HG03460 (cell line): ENCODE results near the gene KCNMA1.
A peak's percentile ranks its signal among the peaks of the same experiment; 100 is the strongest.

Experiments
- ATAC-seq: cut with Tn5 transposase; IDR thresholded peaks from one replicate; pipeline ENCODE4 v1.9.1; 2021; ENCODE audit not compliant: unreplicated experiment

KCNMA1 gene

DNA sequence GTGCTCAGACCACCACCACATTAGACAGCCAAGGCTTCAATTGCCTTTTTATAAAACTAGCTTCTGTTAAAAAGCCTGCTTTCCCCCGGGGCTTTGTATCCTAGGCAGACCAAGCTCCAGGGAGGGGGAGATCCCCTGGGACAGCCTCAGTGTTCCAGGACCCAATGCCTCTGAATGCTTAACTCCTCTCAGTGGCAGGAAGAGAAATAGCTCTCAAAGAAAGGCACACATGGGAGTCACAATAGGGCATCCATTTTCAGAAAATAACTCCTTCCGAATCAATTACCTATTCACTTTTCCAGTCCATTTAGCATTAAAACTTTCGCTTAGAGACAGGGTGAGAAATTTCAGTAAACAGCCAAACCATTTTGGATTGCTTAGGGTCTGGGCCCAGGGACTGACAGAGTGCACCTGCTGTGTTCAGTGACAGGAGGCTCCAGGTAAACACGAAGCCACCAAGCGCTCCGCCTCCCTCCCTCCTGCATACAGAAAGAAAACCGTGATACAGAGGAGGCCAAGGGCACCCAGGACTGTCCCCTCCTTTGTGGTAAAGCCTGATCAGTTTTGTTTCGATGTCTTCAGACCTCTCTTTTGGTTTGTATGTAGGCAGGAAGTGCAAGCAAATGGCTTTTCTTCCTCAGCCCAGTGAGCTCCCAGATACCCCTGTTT is 599.7 kb downstream of the KCNMA1 start:
- ATAC-seq: no peak

DNA sequence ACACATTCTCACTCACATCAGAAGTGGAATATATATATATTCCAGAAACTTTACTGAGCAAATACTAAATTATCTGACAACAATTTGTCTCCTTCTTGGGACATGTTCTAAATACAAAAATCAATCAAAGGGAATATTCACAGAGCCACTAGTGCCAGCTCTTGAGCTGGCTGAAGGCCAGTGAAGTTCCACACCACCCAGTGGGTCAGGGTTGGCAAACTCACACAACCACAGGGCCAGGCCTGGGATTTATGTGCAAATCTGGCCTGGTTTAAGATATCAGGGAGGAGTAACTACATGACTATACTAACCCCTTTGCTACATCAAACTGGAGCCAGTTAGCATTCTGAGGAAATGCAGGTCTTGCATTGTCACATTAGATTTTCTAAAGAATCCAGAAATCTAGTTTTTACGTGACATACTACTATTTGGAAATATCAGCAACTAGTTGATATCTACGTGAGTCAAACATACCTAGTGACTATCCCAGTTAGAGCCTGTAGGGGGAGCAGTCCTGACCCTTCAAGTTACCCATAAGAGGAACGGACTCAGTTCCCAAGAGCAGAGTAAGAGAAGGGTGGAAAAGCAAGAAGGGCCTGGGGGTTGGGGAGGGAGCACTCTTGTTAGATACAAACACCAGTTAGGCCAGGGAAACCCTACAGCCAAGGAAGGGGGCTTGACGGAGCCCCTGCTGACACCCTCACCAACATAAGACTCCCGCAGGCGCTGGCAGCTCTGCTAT is 600.4 kb downstream of the KCNMA1 start:
- ATAC-seq: no peak

DNA sequence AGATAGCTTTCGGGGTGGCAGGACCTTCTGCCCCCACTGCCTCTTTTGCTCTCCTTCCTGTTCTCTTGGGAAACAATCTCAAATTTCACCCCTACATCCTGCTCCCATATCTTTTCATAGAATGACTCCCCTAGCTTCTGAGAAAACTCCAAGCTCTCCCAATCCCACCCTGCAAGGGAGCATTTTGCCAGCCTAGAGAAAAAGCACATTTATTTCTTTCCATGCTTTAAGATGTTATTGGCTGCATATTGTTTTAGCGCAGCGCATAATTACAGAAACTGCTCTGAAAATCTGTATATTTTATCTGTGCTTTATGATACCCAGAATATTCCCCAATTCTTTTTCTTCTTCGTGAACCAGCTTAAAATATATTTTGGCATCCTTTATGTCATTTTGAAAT is 601.3 kb downstream of the KCNMA1 start:
- no peak for ATAC-seq

DNA sequence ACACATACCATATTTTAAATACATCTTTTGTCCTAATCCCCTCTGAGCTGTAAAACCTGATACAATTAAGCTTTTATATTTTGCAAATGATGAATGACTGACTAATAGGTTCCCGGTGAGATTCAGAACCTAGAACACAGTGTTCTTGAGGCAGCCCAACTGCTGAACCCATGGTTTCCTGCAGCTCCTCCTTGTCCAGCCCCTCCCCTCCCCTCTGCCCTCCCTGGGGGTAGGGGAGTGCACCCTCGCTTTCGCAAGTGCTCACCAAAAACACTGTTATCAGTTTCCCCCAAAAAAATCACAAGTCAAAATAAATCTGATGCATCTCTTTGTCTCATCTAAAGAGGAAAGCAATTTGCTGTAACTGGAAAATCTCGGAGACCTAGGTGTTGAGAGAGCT is 602.8 kb downstream of the KCNMA1 start:
- no peak for ATAC-seq

DNA sequence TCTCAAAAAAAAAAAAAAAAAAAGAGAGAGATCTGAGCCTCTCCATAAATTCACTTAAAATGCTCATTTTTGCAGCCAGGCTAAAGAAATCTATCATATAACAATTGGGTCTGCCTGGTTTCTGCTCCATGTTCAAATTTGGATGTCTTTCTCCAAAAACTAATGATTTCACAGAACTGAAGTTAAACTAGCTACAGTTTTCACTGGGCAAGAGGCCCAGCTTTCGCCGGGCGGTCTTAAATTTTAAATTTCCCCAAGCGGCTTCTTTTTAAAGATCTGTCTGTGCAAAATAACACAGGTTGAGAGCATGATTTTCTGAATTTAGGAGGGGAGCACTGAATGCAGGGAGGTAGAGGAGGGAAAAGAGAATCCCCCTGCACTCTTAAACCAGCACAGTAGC is 603.4 kb downstream of the KCNMA1 start:
- no peak for ATAC-seq

DNA sequence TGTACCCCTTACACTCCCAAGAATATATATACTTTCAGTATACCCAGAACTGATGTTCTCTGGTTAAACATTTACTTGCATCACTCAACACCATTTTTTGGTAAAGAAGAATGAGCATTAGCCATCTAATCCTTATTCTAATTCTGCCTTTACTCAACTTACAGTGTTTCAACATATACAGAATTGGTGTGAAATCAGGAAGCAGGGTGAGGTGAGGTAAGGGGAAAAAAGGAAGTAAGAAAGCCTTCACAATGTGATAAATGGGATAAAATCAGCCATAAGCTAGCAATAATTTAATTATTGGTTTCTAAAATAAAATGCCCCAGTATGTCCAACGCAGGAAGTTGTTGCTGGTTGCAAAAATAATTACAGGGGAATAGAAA is 605.4 kb downstream of the KCNMA1 start:
- ATAC-seq: no peak

DNA sequence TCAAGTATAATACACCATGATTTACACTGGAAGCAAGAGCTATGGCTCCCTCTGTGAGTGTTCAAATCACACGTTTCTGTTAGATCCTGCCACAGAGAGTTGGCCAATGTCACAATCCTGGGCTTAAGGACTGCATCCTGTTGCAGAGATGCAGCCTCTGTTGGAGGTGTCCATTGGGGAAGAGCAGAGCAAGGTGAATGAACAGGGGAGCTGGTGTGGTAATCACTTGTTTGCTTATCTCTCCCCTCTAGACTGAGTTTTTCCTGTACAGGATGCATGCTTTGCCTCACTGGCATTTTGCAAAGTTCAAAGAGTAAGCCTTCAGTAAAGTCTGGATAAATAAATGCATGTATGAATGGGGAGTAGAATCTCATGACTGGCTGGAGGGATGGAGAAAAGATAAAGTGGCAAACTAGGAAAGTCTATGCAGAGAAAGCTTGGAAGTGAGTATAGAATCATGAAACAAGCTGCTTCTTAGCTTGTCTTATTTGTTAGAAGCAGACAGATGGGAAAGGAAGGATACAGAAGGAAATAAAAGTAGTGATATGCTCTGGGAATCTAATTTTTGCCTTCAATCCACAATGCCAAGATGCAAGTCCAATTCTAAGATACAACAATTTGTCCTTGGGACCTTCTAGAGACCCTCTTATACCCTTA is 605.9 kb downstream of the KCNMA1 start:
- ATAC-seq: no peak

DNA sequence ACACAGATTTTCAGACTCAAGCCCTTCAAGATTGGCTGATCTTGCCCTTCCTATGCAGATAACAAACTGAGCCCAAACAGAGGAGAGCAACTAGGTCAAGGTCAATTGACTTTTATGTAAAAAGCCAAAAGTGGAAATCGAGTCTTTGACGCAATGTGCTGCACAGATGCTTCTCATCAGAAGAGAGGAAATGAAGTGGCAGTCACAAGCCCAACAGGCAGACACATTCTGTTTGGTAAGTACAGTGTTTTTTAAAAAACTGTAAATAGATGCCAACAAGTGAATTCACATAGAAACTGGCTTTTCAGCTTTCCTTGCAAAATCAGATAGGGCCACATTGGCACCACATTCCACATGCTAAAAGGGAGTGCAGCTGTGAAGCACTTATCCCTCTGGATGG is 606.6 kb downstream of the KCNMA1 start:
- ATAC-seq: no peak

DNA sequence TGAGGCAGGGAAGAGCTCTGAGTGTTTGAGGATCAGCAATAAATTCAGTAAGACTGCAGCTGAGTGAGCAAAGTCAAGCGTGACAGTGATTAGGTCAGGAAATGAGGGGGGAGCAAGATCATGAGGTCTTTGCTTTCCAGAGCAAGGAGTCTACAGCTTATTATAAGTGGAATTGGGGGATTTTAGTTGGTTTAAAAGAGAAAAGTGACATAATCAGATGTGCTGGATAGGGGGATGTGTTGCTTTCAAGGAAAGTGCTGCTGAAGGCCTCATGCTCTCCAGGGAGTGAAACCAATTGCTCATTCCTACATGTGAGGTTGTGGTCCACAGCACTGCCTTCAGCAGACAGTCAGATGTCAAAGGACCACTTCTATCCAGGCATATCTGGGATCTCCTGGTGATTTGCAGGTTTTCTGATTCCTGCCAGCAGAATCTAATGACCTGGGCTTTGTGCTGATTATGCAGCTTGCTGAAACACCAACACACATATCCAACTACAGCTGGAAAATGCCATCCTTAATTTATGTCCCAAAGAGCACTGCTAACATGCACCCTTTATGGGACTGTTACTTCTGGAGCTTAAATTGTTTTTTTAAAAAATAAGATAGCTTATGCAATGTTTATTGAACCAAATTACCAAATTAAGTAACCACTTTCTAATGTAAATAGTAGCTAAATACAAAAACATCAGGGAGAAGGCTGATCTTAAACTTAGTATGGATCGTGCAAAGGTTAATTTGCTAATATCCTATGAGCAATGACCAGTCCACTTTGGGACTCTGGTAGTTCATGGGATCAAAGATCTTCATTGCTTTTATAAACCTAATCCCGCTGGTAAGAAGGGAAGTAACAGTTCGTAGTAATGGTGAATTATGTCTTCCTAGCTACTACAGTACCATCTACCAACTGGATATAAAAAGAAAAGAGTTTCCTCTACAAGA is 607.6 kb downstream of the KCNMA1 start:
- no peak for ATAC-seq

DNA sequence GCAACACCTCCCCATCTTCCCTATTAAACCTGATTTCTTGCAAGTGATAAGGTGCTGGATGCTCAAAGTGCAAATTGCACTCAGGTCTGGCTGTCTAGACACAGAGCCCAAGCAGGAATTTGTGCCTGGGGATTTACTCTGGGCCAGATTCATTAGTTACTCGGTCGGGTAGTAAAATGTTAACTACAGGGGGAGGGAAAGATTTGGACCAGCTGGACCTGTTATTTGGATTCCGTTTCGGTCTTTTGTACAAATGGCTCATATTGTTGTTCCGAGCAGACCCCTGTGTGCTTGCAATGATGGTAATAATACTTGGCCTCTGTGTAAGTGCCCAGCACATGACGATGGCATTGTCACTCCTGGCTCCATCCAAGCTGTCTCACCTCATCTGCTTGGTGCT is 609.6 kb downstream of the KCNMA1 start:
- ATAC-seq: no peak

DNA sequence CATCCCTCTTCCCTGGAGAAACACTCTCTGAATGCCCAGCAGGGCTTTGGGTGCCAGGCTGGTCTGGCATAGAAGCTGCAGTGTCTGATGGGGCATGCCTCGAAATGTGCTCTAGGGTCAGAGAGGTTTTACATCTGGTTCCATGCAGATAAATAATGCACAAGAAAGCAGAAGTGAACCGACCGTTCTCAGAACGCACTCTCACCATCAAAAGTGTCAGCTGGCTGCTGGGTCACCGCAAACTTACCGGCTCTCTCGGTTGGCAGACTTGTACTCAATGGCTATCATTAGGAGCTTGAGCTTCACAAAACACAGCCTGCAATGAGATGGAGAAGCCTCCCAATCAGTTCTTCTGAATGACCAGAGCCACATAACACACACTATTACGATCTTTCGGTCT is 610.0 kb downstream of the KCNMA1 start:
- ATAC-seq: peak; percentile 82

DNA sequence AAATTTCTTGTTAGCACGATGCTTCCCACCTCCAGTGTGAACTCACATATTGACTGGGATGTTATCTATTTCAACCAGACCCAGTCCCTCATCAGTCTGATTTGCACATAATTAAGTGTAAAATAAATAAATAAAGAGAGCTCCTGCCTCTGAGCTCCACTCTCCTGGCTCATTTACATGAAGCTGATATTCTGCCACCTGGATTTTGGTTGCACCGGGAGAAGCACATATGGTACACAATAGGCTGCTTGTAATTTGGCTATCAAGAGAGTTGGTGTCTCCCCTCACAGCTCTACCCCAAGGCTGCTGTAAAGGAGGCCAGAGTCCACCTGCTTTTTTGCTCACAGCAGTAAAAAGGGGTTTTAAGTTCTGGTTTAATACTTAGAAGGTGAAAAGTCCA is 610.5 kb downstream of the KCNMA1 start:
- ATAC-seq: no peak

DNA sequence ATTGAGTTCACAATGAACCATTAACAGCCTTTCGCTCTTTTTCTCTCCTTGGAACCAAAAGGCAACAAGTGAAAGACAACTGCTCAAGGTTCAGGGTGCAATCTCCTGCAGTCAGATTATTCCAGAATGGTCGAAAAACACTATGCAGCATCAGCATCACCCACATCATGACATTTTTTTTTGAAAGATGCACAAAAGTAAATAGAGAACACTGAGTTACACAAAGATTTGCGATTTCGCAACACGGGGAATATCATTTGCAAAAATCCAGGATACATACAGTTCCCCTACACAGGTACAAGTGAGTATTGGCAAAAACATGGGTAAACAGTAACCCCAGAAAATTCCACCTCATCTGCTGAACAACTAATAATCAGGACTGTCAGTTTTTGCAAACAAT is 611.5 kb downstream of the KCNMA1 start:
- ATAC-seq: no peak

DNA sequence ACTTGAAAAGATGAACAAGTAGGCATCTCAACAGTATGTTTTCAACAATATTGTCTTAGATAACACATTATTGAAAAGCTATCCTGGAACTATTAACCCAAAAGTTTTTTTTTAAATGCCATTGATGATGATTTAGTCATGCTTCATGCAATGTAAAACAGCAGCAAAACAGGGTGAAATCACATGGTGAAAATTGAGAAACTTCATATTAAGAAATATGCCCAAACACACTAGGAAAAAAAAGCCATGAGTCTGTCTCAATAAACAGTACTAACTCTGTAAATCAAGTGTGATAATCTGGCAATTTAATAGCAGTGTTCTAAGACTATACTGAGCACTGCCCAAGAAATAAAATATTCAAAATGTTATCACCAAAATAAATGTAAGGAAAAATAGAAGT is 613.1 kb downstream of the KCNMA1 start:
- no peak for ATAC-seq

DNA sequence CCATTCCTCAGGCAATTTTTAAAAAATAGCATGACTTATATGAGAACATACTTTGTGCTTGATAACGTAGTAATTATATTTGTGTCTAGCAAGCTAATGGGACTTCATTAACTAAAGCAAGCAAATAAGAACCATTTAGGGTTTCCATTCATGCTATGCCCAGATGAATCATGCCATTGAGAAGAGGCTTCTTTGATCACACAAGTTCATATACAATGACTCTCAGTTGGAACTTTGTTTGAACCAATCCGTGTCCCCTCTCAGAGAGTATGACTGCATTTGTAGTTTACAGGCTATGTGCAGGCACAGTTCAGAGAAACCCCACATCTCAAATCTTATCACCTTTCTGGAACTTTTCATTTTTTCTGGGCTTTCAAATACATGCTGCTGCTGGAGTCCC is 614.2 kb downstream of the KCNMA1 start:
- ATAC-seq: no peak

DNA sequence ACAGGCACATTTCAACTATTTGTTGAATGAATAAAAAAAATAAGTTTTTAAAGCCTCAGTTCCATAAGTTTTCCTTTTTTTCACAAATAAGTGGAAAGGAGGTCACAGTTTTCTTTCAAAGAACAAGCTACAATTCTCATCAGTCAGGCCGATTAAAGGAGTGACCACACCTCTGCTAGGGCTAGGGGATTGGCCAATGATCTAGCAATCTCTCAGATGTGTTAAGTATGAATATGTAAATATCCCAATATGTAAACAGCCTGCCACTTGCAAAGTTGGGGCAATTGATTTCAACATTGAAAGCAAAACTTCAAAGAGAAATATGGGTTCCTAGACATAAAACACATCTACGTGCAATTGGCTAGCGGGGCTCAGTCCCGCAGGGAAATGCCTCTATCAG is 614.9 kb downstream of the KCNMA1 start:
- no peak for ATAC-seq

DNA sequence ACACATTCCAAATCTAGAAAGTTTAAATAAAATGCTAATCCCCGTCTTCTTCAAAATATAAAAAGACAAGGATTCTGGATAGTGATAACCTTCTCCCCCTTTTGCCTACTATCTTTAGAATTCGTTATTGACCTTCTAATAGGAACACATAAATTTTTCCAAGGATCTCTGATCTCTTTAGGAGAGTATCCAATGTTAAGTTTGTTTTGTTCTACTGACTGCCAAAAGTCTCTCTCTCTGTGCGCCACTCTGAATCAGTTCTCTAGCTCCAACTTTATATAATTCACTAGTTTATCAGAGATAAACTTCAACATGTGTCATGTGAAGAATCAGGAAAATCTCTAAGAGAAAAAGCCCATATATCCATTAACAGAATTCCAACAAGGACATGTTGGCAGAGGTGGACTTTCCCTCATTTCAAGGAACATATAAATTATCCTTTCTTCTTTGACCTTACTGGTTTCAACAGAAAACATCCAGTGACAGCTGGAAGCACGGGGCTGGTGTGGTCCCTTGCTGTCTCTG is 615.6 kb downstream of the KCNMA1 start:
- no peak for ATAC-seq

DNA sequence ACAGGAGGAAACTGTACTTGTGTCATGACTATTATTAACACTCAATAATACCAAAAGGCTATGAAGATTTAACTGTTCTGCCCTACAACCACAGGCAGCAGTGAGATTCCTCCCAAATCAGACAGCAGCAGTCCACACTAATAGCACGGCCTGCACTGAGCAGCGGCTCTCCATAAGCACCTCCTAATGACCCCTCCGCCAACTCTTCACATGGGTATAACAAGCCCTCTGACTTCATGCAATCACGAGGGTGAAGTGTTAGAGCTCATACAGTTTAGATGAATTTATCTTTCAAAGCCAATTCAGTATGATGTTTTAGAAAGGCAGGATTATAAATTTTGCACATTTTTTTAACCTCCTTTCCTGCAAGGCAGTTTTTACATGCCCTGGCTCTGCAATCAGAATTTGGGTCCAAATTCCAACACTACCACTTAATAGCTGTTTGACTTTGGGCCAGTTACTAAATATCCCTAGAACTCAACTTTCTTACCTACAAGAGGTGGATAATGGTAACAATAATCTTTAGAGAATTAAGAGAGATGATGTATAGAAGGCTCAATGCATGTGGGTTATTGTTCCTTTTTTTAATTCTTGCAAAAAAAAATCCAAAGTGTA is 617.1 kb downstream of the KCNMA1 start:
- no peak for ATAC-seq

DNA sequence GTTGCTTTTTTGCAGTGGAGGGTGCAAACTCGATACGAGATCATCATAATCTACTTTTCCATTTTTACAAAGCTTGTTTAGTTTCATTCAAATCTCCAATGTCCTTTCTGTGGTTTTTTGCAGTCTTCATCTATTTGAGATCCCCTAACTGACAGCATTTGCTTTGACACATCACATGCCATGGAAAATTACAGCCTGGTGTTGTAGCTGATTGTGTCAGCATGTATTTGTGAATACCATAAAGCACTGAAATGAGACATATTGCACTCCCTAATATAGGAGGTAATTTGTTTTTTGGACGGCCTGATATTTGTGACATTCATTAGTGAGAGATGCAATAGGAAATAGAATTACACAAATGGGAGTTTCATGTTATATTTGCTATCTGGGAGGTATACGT is 620.8 kb downstream of the KCNMA1 start:
- ATAC-seq: no peak

DNA sequence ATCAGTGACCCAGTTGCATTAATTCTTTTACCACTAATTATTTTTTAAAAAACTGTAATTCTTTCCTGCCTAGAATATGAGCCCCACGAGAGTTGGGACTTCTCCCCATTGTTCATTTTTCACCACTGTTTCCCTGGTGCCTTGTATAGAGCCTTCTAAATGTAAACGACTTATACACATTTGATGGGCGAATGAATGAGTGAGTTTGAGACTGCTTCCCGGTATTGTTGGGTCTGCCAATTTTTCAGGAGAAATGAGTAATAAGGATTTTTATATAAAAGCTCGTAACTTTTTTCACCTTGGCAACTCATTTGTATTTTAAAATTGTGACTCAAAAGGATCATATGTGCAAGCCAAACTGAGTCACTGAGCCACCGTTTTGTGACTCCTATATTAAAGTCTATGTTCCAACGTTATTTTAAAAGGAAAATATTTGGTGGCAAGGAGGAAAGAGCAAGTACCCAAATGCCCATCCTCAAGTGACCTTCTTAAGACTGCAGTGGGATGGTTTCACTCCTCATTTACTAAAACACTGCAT is 621.3 kb downstream of the KCNMA1 start:
- ATAC-seq: no peak
